ENCODE data around the gene ZFYVE1. TPM values are rescaled to one million over a fixed set of nuclear protein-coding genes. Genes with fewer than 3 reads are reported as not detected.

Gene ZFYVE1
- total RNA-seq, 2 experiments from 2014 or later: 11.5 to 14.3 TPM

DNA sequence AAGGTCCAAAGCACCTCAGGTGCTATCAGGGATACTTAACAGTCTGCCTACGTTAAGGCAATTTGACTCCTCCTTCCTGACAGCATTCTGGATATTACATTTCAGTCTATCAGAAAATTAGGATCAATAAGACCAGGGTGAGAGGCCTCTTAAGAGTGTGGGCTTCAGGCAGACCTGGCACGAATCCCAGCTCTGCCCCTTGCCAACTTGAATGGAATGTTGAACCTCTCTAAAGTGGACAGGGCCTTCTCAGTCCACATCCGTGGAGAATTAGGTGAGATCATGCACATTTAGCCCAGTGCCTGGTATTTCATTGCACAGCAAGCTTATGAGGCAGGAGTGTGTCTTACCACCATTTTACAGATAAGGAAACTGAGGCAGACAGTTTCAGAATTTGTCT lies 74.7 kb downstream of the ZFYVE1 start:
- Histone ChIP-seq H3K4me2 (ENCODE audit: low read length) (no peak overlapping the region), H4K20me1 (ENCODE audit: insufficient read depth, low read length) (no peaks in the 10 kb centered on the region), H3K9me3 (ENCODE audit: low read length) (no peaks in the 10 kb centered on the region), H3K9me2 (ENCODE audit: insufficient read depth, low read length) (no peaks in the 10 kb centered on the region), H3K4me1 (ENCODE audit: insufficient read depth, low read length, poor library complexity, severe bottlenecking) (no peaks in the 10 kb centered on the region), H3K27ac (ENCODE audit: low read depth, low read length, poor library complexity, severe bottlenecking) (no peak overlapping the region), H3K36me3 (ENCODE audit: insufficient read depth, low read length) (peaks cover 60% of the 10 kb centered on the region), H3K79me2 (ENCODE audit: insufficient read depth, low read depth, low read length) (no peaks in the 10 kb centered on the region), H2AFZ (ENCODE audit: low read length) (no peak overlapping the region), H3K4me3 (ENCODE audit: low read depth, low read length, poor library complexity, severe bottlenecking) (no peak overlapping the region)
- no peak for DNase-seq (ENCODE audit: low spot score)
- intact Hi-C loops (cut with micrococcal nuclease; ENCODE audit: unreplicated experiment): no loop called here
- CTCF ChIA-PET (ENCODE audit: unreplicated experiment): no interaction called here
- POLR2A ChIA-PET: no interaction called here
- no peak for TF ChIP-seq EZH2phosphoT487 (IDR thresholded peaks at IDR 0.05; ENCODE audit: borderline replicate concordance, low read depth, low read length)
- TF ChIP-seq, protein P1, sequence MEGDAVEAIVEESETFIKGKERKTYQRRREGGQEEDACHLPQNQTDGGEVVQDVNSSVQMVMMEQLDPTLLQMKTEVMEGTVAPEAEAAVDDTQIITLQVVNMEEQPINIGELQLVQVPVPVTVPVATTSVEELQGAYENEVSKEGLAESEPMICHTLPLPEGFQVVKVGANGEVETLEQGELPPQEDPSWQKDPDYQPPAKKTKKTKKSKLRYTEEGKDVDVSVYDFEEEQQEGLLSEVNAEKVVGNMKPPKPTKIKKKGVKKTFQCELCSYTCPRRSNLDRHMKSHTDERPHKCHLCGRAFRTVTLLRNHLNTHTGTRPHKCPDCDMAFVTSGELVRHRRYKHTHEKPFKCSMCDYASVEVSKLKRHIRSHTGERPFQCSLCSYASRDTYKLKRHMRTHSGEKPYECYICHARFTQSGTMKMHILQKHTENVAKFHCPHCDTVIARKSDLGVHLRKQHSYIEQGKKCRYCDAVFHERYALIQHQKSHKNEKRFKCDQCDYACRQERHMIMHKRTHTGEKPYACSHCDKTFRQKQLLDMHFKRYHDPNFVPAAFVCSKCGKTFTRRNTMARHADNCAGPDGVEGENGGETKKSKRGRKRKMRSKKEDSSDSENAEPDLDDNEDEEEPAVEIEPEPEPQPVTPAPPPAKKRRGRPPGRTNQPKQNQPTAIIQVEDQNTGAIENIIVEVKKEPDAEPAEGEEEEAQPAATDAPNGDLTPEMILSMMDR (conservative IDR thresholded peaks at IDR 0.05; ENCODE audit: low read length): no peak
- BruUV-seq (replicated peaks): no TSS peak

DNA sequence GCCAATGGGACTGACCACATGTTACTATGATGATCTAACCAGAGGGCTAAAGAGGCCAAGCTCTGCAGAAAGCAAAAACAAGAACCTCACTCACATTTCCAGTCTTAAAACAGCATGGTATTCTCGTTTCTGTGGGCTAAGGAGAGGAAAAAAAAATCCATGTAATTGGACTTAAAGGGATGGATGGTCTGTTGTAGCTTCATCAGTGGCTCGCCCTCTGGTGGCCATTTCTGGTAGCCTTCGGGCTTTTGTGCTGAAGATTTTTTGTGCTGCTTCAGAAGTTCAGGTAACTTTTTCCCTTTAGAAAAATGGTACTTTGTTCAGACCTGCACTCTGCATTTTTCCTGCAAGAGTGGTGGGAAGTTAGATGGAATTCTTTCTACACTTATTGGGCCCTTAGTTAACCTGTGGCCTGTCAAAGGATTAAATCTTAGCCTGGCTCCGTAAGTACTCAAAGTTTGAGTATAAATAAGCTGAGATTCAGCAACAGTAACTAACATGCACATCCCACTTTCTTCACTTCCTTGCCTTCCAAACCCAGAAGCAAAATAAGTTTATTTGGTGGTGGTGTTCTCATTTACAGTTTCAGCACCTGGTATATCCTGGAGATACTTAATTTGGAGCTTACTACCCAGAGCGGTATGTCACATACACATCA lies 78.3 kb downstream of the ZFYVE1 start:
- Histone ChIP-seq H3K4me2 (ENCODE audit: low read length) (no peak overlapping the region), H3K79me2 (ENCODE audit: insufficient read depth, low read depth, low read length) (no peaks in the 10 kb centered on the region), H4K20me1 (ENCODE audit: insufficient read depth, low read length) (no peaks in the 10 kb centered on the region), H3K4me3 (ENCODE audit: low read depth, low read length, poor library complexity, severe bottlenecking) (no peak overlapping the region), H3K36me3 (ENCODE audit: insufficient read depth, low read length) (peaks cover 72% of the 10 kb centered on the region), H2AFZ (ENCODE audit: low read length) (no peak overlapping the region), H3K9me3 (ENCODE audit: low read length) (no peaks in the 10 kb centered on the region), H3K4me1 (ENCODE audit: insufficient read depth, low read length, poor library complexity, severe bottlenecking) (no peaks in the 10 kb centered on the region), H3K27ac (ENCODE audit: low read depth, low read length, poor library complexity, severe bottlenecking) (no peak overlapping the region), H3K9me2 (ENCODE audit: insufficient read depth, low read length) (no peaks in the 10 kb centered on the region)
- CTCF ChIA-PET (ENCODE audit: unreplicated experiment): interaction anchor here (0.5 to 1.0 kb wide), 2 partner anchors 188 to 434 kb away, joined by 3 to 4 read pairs; partner anchors contain the start of gene PSEN1
- POLR2A ChIA-PET: interaction anchor here (0.6 kb wide), 1 partner anchor 906 kb away, joined by 3 read pairs; no protein-coding TSS in a partner anchor
- peak; percentile 61 for DNase-seq (ENCODE audit: low spot score)
- no TSS peak for BruUV-seq (replicated peaks)
- TF ChIP-seq EZH2phosphoT487 (IDR thresholded peaks at IDR 0.05; ENCODE audit: borderline replicate concordance, low read depth, low read length): no peak
- TF ChIP-seq, protein P1 (conservative IDR thresholded peaks at IDR 0.05; ENCODE audit: low read length): peak; percentile 99
- intact Hi-C loops (cut with micrococcal nuclease; ENCODE audit: unreplicated experiment): loop anchor here (2.0 kb wide), 1 partner anchor 432 kb away; no protein-coding TSS in a partner anchor

Data from OCI-LY7 (cell line).